ENCODE results near the gene TMEM203.
A peak's percentile ranks its signal among the peaks of the same experiment; 100 is the strongest.

The TMEM203 gene

GRCh38 chr9:137176302-137177182 lies 28.9 kb downstream of the TMEM203 start:
- peak; percentile 94 for FAIRE-seq

- FAIRE-seq, result no peak
These were observed 30.0 kb downstream of the TMEM203 start for GRCh38 chr9:137175345-137175961.

DNA sequence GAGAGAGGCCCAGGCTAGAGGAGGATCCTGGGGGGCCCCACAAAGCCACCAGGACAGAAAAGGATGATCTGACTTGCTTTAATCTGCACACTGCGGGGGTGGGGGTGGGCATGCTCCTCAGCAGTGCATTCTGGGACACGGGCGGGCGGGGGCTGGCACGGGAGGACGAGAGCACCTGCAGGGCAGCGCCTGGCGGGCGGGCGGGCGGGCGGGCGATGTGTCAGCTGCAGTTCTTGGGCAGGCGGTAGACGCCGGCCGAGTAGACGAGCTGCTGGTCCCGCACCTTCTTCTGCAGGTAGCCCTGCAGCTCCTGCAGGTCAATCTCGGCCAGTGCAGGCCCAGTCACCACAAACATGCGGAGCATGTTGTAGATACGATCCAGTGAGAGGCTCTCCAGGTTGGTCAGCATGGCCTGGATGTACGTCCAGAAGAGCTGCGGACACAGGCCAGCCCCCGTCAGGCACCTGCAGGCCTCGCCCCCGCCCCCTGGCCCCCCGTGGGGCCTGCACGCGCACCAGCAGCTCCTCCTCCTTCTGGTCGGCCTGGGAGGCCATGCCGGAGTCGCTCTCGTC lies 30.6 kb downstream of the TMEM203 start:
- FAIRE-seq, result no peak

DNA sequence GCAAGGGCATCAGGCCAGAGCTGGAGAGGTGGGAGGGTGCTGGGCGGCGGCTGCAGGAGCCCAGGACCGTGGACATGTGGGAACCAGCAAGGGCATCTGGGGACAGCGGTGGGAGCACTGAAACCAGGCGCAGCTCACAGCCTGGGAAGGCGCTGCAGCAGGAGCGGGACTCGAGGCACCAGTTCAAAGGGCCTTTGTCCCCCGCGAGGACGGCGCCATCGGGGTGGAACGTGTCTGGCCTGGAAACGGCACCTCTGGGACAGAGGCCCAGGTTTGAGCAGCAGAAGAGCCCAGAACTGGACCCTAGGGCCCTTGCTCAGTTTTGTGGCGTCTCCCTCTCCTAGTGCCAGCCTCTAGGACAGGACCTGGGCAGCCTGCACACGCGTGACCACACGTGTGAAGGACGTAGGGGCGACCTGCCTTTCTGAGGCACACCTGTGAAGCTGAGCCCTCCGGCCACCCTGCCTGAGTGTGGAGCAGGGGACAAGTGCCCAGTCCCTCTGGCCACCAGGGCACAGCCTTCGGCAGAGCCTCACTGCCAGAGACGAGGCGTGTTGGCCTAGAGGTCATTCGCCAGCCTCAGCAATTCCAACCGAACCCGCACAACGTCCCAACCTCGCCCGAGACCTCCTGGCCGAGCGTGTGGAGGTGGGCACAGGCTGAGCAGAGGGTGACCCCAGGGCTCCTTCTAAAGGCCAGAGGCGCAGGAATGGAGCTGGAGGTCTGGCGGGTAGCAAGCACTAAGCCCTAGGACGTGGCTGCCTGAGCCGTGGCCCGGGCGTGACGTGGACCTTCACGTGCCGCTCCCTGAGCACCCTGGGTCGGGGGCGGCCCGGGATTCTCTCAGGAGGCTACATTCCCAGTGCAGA lies 31.4 kb downstream of the TMEM203 start:
- no peak for FAIRE-seq

- FAIRE-seq, result no peak
These were observed 32.3 kb downstream of the TMEM203 start for GRCh38 chr9:137172901-137173795.

DNA sequence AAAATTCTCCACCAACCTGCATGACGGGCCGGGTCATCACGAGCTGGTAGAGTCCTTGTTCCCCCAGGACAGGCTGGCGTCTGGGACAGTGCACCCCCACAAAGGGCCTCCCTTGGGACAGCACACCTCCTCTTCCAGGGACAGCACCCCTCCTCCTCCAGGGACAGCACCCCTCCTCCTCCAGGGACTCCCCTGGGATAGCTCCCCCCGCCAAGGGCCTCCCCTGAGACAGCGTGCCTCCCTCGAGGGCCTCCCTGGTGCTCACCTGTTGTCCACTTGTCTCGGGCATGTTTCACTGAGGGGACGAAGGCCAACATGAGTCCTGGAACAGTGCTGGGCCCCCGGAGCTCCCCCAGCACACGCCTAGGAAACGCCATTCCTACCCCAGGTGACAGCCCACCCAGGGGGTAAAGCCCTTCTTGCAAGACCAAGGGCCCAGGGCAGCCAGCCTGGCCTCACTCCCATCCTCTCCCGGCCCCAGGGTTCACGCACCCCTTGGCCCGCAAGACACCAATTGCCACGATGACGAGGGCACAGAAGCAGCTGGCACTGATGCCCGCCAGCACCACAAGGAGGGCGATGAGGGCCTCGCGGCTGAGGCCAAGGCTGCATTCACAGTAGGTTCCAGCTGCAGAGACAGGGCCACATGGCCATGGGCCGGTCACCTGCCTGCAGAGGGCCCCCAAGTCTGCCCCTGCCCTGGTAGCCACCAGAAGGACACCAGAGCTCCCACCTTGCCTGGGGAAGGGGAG lies 34.1 kb downstream of the TMEM203 start:
- FAIRE-seq, result no peak

- no peak for FAIRE-seq
These were observed 34.8 kb downstream of the TMEM203 start for GRCh38 chr9:137170486-137171148.

DNA sequence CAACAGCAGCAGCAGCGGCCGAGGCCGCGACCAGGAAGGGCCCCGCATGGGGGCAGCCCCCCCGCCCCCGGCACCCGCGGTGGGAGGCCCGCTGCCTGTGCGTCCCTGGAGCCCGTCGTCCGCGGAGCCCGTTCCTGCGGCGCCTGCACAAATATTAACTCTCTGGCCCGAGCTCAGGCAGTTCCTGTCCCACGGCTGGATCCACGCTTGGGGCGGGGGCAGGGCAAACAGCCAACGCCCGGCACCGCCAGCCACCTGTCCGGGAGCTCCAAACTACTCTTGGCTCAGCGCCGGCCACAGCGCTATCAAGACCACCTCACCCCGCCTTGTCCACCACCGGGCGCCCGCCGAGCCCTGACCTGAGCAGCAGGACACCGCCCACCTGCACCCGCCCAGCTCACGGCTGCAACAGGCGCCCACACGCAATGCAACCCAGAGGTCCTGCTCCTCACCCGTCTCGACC lies 35.5 kb downstream of the TMEM203 start, which contains the start of gene LRRC26:
LRRC26 (minus strand) TSS at position 156 of the 463 bp plus-strand sequence; CDS start at position 48, 108 bp downstream.
- FAIRE-seq, result no peak

DNA sequence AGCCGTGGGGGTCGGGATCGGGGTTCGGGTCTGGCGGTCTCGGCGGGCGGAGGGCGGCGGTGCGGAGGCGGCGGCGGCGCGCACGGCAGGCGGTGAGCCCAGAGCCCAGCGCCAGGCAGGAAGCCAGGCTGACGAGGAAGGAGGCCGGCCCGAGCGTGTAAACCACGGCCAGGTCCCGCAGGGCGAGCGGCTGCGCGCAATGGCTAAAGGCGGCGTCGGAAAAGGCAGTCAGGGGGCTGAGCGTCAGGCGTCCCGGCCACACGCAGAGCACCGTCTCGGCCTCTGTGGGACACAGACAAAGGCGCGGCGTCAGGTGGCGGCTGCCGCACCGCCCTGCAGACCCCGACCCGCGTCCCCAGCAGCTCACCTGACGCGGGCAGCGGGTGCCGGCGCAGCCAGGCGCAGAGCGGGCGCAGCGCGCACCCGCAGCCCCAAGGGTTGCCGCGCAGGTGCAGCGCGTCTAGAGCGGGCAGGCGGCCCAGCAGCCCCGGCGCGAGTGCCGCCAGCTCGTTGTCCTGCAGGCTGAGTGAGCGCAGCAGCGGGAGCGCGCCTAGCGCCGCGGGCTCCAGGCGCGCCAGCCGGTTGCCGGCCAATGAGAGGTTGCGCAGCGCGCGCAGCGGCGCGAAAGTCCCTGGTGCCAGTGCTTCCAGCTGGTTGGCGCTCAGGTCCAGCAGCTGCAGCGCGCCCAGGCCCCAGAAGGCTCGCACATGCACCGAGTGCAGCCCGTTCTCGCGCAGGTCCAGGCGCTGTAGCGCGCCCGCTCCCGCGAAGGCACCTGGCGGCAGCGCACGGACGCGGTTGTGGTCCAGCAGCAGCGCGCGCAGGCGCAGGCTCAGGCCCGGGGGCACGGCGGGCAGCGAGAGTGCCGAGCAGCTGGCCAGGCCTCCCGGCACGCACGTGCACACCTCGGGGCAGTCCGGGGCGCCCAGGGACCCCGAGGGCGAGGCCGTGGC lies 36.3 kb downstream of the TMEM203 start:
- no peak for FAIRE-seq

DNA sequence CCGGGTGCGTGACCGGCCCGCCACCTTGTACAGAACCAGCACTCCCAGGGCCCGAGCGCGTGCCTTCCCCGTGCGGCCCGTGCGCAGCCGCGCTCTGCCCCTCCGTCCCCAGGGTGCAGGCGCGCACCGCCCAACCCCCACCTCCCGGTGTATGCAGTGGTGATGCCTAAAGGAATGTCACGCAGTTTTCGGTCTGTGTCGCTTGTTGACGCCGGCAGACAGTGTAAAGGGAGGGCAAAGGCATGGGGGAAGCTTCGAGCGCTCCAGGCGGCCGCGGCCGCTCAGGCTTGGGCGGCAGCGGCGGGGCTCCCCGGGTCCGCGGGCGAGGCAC lies 36.9 kb downstream of the TMEM203 start:
- FAIRE-seq, result no peak

DNA sequence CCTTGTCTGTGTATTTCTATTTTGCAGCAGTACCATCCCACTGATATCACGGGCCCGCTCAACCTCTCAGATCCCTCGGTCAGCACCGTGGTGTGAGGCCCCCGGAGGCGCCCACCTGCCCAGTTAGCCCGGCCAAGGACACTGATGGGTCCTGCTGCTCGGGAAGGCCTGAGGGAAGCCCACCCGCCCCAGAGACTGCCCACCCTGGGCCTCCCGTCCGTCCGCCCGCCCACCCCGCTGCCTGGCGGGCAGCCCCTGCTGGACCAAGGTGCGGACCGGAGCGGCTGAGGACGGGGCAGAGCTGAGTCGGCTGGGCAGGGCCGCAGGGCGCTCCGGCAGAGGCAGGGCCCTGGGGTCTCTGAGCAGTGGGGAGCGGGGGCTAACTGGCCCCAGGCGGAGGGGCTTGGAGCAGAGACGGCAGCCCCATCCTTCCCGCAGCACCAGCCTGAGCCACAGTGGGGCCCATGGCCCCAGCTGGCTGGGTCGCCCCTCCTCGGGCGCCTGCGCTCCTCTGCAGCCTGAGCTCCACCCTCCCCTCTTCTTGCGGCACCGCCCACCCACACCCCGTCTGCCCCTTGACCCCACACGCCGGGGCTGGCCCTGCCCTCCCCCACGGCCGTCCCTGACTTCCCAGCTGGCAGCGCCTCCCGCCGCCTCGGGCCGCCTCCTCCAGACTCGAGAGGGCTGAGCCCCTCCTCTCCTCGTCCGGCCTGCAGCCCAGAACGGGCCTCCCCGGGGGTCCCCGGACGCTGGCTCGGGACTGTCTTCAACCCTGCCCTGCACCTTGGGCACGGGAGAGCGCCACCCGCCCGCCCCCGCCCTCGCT lies 37.5 kb downstream of the TMEM203 start:
- no peak for FAIRE-seq

GRCh38 chr9:137167277-137167746 lies 38.1 kb downstream of the TMEM203 start:
- FAIRE-seq, result no peak

GRCh38 chr9:137166380-137167229 lies 38.8 kb downstream of the TMEM203 start:
- FAIRE-seq, result no peak

DNA sequence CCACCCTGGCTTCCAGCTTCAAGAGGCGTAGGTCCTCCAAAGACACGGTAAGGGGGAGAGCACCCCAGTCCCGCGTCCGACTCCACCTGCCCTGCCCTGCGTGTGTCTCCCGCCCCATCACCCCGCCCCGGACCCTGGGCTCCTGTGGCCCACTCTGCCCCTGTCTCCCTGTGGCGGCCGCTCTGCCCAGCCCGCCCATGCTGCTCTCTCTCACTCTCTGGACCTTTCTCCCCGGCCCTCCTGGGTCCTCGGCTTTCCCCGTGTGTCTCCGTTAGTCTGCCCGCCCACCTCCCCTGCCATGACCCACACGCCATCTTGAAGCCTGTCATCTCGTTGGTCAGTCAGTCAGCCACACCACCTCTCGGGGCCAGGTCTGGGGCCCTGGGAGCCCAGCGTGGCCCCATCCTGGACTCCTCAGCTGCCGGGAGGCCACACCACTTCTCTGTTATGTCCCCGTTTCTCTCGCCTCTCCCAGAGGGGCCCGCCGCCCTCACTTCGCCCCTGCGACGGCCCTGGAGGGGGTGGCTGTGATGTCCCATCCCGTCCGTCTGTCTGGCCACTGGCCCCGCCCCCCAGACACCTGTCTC lies 40.1 kb downstream of the TMEM203 start:
- FAIRE-seq, result no peak

DNA sequence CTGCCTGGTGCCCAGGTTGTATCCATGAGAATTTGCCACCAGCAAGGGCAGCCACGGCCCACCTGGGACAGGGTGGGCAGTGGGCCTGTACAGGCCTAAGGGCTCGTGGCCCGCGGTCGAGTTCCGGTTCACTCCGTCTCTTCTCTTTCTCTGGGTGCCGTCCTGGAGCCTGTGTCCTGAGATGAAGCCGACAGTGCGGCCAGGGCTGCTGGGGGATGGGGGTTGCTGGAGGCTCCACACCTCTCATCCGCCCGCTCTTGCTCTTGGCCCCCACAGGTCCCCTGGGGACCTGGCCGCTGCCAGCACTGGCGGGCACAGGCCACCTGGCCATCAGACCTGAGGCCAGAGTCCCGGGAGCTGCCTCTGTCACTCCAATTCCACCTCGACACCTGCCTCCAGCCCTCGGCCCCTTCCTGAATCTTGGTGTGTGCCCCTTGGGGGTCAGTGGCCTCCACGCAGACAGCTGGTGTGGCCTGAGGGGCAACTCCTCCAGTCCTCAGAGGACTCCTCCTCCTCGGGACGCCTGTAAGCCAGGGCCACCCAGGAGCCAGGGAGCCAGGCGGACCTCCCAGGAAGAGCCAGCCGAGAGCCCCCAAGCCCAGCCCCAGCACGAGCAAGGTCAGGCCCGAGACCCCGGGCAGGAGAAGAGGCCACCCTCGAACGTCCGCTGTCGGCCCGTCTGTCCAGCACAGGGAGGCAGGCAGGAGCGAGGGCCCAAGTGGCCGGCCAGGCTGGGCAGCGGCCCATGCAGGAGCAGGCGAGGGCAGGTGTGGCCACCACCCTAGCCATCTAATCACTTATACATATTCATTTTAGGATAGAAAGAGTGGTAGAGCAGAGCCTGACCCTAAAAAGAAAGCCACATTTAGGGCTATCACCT lies 40.8 kb downstream of the TMEM203 start:
- FAIRE-seq, result no peak

- FAIRE-seq, result no peak
These were observed 41.6 kb downstream of the TMEM203 start for GRCh38 chr9:137163805-137164204.

All from G401.6 (cell line).